Measurements from ENCODE around the gene VPS13D. TPM values are rescaled to one million over a fixed set of nuclear protein-coding genes. Genes with fewer than 3 reads are reported as not detected.

VPS13D gene
- total RNA-seq, 1 experiment from 2014 or later = 20.2 TPM

DNA sequence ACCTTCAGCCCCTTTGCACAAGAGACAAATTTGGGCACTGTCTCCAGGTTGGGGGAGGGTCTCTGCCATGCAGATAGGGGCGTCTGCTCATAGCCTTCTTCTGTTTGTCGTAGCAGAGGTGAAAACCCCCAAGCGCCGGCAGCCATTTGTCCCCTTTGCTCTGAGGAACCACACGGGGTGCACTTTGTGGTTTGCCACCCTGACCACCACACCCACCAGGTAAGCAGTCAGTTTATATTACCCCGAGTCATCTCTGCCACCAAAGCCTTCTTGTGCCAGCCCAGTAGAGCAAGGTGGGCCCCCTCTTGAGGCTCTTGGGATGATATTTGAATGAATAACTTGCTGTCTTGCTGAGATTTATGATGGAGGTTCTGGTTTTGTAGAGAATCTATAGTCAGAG lies 111.8 kb downstream of the VPS13D start:
- Histone ChIP-seq H2BK5ac (ENCODE audit: insufficient read length, low read length) (no peak overlapping the region), H2BK15ac (ENCODE audit: low read depth, low read length) (no peak overlapping the region), H3K23me2 (ENCODE audit: insufficient read length, low read depth, low read length, poor library complexity, severe bottlenecking) (peaks cover 2% of the 10 kb centered on the region), H4K20me1 (ENCODE audit: control insufficient read depth, insufficient read depth, insufficient read length) (no peaks in the 10 kb centered on the region), H4K91ac (ENCODE audit: insufficient read length, low read depth, low read length) (no peak overlapping the region), H3K23ac (ENCODE audit: insufficient read length, low read depth, low read length) (no peak overlapping the region), H4K8ac (replicated peaks; ENCODE audit: insufficient read length, low read depth, low read length) (no peak overlapping the region), H3K27me3 (ENCODE audit: insufficient read depth, low read length) (no peaks in the 10 kb centered on the region), H2AFZ (ENCODE audit: low read length) (no peak overlapping the region), H2BK12ac (ENCODE audit: insufficient read length, low read depth, low read length) (no peak overlapping the region), H3K14ac (ENCODE audit: insufficient read depth, low read length) (no peak overlapping the region), H3T11ph (ENCODE audit: low read length) (no peak overlapping the region), H3K9ac (ENCODE audit: extremely low read depth, insufficient read length, low read length) (no peak overlapping the region), H3K18ac (ENCODE audit: insufficient read length, low read depth, low read length) (no peak overlapping the region), H3K79me2 (ENCODE audit: insufficient read depth, low read length) (no peaks in the 10 kb centered on the region), H4K5ac (ENCODE audit: insufficient read length, low read depth, low read length) (no peak overlapping the region), H2BK20ac (ENCODE audit: low read depth, low read length, poor library complexity, severe bottlenecking) (no peak overlapping the region), H3K27ac (ENCODE audit: insufficient read length, low read depth, low read length) (no peak overlapping the region), H3K9me3 (ENCODE audit: control insufficient read depth, low read depth, low read length) (no peaks in the 10 kb centered on the region), H2AK5ac (ENCODE audit: insufficient read length, low read length) (no peak overlapping the region), H3K56ac (ENCODE audit: insufficient read length, low read depth, low read length) (no peak overlapping the region), H3K4ac (ENCODE audit: low read depth, low read length) (no peak overlapping the region), H3K79me1 (ENCODE audit: insufficient read depth, low read depth, low read length, poor library complexity, severe bottlenecking) (no peaks in the 10 kb centered on the region), H3K4me2 (ENCODE audit: insufficient read depth, insufficient read length, low read length) (no peak overlapping the region), H3K4me1 (ENCODE audit: insufficient read depth, low read length) (peaks cover 3% of the 10 kb centered on the region; the same call in 1 of the 2 replicates), H2BK120ac (ENCODE audit: low read depth, low read length, poor library complexity, severe bottlenecking) (no peak overlapping the region)
- Mint-ChIP-seq H3K9me3 (no peaks in the 10 kb centered on the region), H3K27ac (peak overlapping the region in 1 of 3 experiments; percentile 63; a peak in 1 of 7 replicates), H3K27me3 (ENCODE audit: low read depth) (no peaks in the 10 kb centered on the region), H3K4me3 (no peak overlapping the region), H3K36me3 (ENCODE audit: insufficient read depth in 1 of 3, low read depth in 3 of 3) (peaks cover 0 to 18% (median 13%) of the 10 kb centered on the region in 3 experiments; a peak in 5 of 7 replicates), H3K4me1 (peaks cover 17 to 32% of the 10 kb centered on the region in 2 experiments)
- WGBS (ENCODE audit: extremely low coverage, insufficient read length, low lambda C conversion rate) = no CpG with 5 or more reads among the region's 6 CpGs
- no peak for DNase-seq
- TF ChIP-seq, protein P1, sequence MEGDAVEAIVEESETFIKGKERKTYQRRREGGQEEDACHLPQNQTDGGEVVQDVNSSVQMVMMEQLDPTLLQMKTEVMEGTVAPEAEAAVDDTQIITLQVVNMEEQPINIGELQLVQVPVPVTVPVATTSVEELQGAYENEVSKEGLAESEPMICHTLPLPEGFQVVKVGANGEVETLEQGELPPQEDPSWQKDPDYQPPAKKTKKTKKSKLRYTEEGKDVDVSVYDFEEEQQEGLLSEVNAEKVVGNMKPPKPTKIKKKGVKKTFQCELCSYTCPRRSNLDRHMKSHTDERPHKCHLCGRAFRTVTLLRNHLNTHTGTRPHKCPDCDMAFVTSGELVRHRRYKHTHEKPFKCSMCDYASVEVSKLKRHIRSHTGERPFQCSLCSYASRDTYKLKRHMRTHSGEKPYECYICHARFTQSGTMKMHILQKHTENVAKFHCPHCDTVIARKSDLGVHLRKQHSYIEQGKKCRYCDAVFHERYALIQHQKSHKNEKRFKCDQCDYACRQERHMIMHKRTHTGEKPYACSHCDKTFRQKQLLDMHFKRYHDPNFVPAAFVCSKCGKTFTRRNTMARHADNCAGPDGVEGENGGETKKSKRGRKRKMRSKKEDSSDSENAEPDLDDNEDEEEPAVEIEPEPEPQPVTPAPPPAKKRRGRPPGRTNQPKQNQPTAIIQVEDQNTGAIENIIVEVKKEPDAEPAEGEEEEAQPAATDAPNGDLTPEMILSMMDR (conservative IDR thresholded peaks at IDR 0.05) = no peak

Data from H9 (cell line).